RWPE1 (cell line): Measurements from ENCODE around the gene REX1BD.

Experiments used
- CTCF ChIA-PET: fragments of 350-600 bp; sonication (Branson Sonifier 250); formaldehyde crosslinking; extraction: SDS; loops from one replicate; lab custom pipeline; 2021; lab: Yijun Ruan, JAX
- POLR2A ChIA-PET: fragments of 400-600 bp; formaldehyde crosslinking; extraction: SDS; loops from one replicate; lab custom pipeline; 2020; ENCODE audit warnings: antibody characterized with exemption; ENCODE audit not compliant: low non-redundant PET; lab: Yijun Ruan, JAX
- DNase-seq: peaks from one replicate; pipeline ENCODE4 v3.0.0; 2012; ENCODE audit warnings: low spot score
- H3K27ac ChIP-seq: fragments of 450-650 bp; 2 replicates; pipeline ENCODE4 v1.5.1; 2017
- CTCF ChIP-seq: fragments of 450-650 bp; conservative IDR thresholded peaks from 2 replicates; pipeline ENCODE4 v1.5.1; 2017; ENCODE audit warnings: low read depth, mild to moderate bottlenecking

REX1BD gene

GRCh38 chr19:18612772-18613588 lies 24.4 kb downstream of the REX1BD start, which contains the start of gene TMEM59L:
TSS of gene TMEM59L (plus strand) at chr19:18612870. CDS start at chr19:18612959, 89 bp downstream.
- POLR2A ChIA-PET, result no interaction called here
- no peak within 1 kb of the TSS for H3K27ac ChIP-seq
- CTCF ChIA-PET, result interaction anchor here (0.6 to 1.1 kb wide), 2 partner anchors 8 to 22 kb away, joined by 3 read pairs; no protein-coding TSS in a partner anchor
- no peak for DNase-seq
- TF ChIP-seq CTCF, result no peak

GRCh38 chr19:18613589-18614234 lies 25.1 kb downstream of the REX1BD start:
- H3K27ac ChIP-seq, result no peak overlapping the region
- DNase-seq, result no peak
- ChIA-PET POLR2A (no interaction called here), CTCF (no interaction called here)
- no peak for TF ChIP-seq CTCF

GRCh38 chr19:18616023-18616422 lies 27.4 kb downstream of the REX1BD start:
- no peak for TF ChIP-seq CTCF
- POLR2A ChIA-PET, result no interaction called here
- CTCF ChIA-PET, result no interaction called here
- H3K27ac ChIP-seq, result no peak overlapping the region
- DNase-seq, result no peak

GRCh38 chr19:18617562-18617961 lies 29.0 kb downstream of the REX1BD start:
- POLR2A ChIA-PET, result no interaction called here
- H3K27ac ChIP-seq, result no peak overlapping the region
- CTCF ChIA-PET, result no interaction called here
- no peak for TF ChIP-seq CTCF
- DNase-seq, result no peak

GRCh38 chr19:18618236-18618635 lies 29.6 kb downstream of the REX1BD start:
- CTCF ChIA-PET, result no interaction called here
- no peak for TF ChIP-seq CTCF

GRCh38 chr19:18620311-18620710 lies 31.7 kb downstream of the REX1BD start:
- ChIA-PET CTCF (interaction anchor here (1.0 kb wide), 1 partner anchor 9 kb away, joined by 3 read pairs; no protein-coding TSS in a partner anchor), POLR2A (no interaction called here)
- no peak for DNase-seq
- TF ChIP-seq CTCF, result no peak
- H3K27ac ChIP-seq, result no peak overlapping the region

More at GRCh38 chr19:18618236-18618635, 29.6 kb downstream of the REX1BD start:
- no peak for DNase-seq
- no peak overlapping the region for H3K27ac ChIP-seq
- POLR2A ChIA-PET, result no interaction called here
